ENCODE data around the gene TRAK1. TPM values are rescaled to one million over a fixed set of nuclear protein-coding genes. Genes with fewer than 3 reads are reported as not detected.

Gene TRAK1
- total RNA-seq, 1 donor from 2014 or later: 49.6 TPM

GRCh38 chr3:42172047-42172654 is 81.0 kb downstream of the TRAK1 start:
- no peak for DNase-seq
- TF ChIP-seq CTCF (IDR thresholded peaks at IDR 0.05): no peak
- intact Hi-C loops (cut with DNase I): no loop called here

GRCh38 chr3:42173307-42173706 is 82.2 kb downstream of the TRAK1 start:
- H3K9me3 ChIP-seq: no peaks in the 10 kb centered on the region
- H3K27me3 ChIP-seq: no peaks in the 10 kb centered on the region
- ATAC-seq: no peak
- no peak overlapping the region for H3K4me3 ChIP-seq
- peaks cover 4% of the 10 kb centered on the region for H3K36me3 ChIP-seq
- DNase-seq: no peak
- no peak for TF ChIP-seq CTCF (IDR thresholded peaks at IDR 0.05)
- H3K27ac ChIP-seq: no peak overlapping the region
- peaks cover 10% of the 10 kb centered on the region for H3K4me1 ChIP-seq
- intact Hi-C loops (cut with DNase I): no loop called here

More at GRCh38 chr3:42172047-42172654, 81.0 kb downstream of the TRAK1 start:
- Histone ChIP-seq H3K9me3 (no peaks in the 10 kb centered on the region), H3K4me1 (peaks cover 10% of the 10 kb centered on the region), H3K27ac (no peak overlapping the region), H3K27me3 (no peaks in the 10 kb centered on the region), H3K36me3 (no peaks in the 10 kb centered on the region), H3K4me3 (no peak overlapping the region)
- no peak for ATAC-seq

GRCh38 chr3:42174679-42175385 is 83.7 kb downstream of the TRAK1 start:
- peaks cover 4% of the 10 kb centered on the region for H3K36me3 ChIP-seq
- H3K27ac ChIP-seq: no peak overlapping the region
- ATAC-seq: no peak
- H3K4me1 ChIP-seq: peaks cover 16% of the 10 kb centered on the region
- no peaks in the 10 kb centered on the region for H3K27me3 ChIP-seq
- DNase-seq: no peak
- H3K4me3 ChIP-seq: no peak overlapping the region
- no peaks in the 10 kb centered on the region for H3K9me3 ChIP-seq
- no peak for TF ChIP-seq CTCF (IDR thresholded peaks at IDR 0.05)
- intact Hi-C loops (cut with DNase I): no loop called here

GRCh38 chr3:42175386-42176240 is 84.5 kb downstream of the TRAK1 start:
- DNase-seq: no peak
- TF ChIP-seq CTCF (IDR thresholded peaks at IDR 0.05): no peak
- intact Hi-C loops (cut with DNase I): no loop called here
- Histone ChIP-seq H3K27me3 (no peaks in the 10 kb centered on the region), H3K9me3 (no peaks in the 10 kb centered on the region), H3K36me3 (peaks cover 4% of the 10 kb centered on the region), H3K4me3 (no peak overlapping the region), H3K27ac (no peak overlapping the region), H3K4me1 (peaks cover 16% of the 10 kb centered on the region)
- ATAC-seq: no peak

- ATAC-seq (no peak), DNase-seq (no peak)
- H3K4me1 ChIP-seq: peaks cover 16% of the 10 kb centered on the region
- H3K36me3 ChIP-seq: peaks cover 4% of the 10 kb centered on the region
- no peak overlapping the region for H3K27ac ChIP-seq
- H3K4me3 ChIP-seq: no peak overlapping the region
- no peaks in the 10 kb centered on the region for H3K27me3 ChIP-seq
- intact Hi-C loops (cut with DNase I): no loop called here
- no peak for TF ChIP-seq CTCF (IDR thresholded peaks at IDR 0.05)
- no peaks in the 10 kb centered on the region for H3K9me3 ChIP-seq
These were observed 85.3 kb downstream of the TRAK1 start for GRCh38 chr3:42176242-42177034.

Measured in upper lobe of right lung (tissue), 1 donor.